ENCODE data around the gene EXOC3. TPM values are rescaled to one million over a fixed set of nuclear protein-coding genes. Genes with fewer than 3 reads are reported as not detected.
"Not testable (repeated sequence)": the region's sequence is repeated elsewhere in the genome, so short reads cannot be mapped to it uniquely, and the experiment has no call there.

EXOC3 gene
- polyA plus RNA-seq, 3 donors = 32.4 to 40.8 (median 32.5) TPM

GRCh38 chr5:463301-463700 lies 20.3 kb downstream of the EXOC3 start:
- WGBS, 3 donors = 78 to 83% (median 82%) methylated on average over 7 of the region's 7 CpGs
- H3K27ac ChIP-seq (ENCODE audit: low read depth, low read length) = no peak overlapping the region

GRCh38 chr5:463952-464351 lies 21.0 kb downstream of the EXOC3 start:
- H3K27ac ChIP-seq (ENCODE audit: low read depth, low read length) = no peak overlapping the region
- 56 to 74% (median 73%) methylated on average over 18 of the region's 18 CpGs for WGBS, 3 donors

DNA sequence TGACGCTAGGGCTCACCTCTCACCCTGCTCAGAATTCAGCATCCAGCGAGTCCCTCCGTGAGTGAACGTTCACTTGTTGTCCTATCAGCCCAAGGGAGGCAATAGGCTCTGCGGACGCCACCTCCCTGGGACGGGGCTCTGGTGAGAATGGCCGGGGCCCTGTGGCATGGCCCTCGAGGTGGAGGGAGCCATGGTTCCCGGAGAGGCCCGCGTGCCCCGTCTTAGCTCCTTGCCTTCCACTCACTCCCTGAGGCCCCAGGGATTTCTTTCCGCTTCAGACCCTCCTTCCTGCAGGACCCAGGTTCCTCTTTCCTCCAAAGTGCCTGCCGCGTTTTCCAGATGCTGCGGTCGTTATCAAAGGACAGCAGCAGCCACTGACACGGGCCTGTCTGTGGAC lies 21.5 kb downstream of the EXOC3 start:
- no peak overlapping the region for H3K27ac ChIP-seq (ENCODE audit: low read depth, low read length)
- 90 to 94% (median 93%) methylated on average over 19 of the region's 19 CpGs for WGBS, 3 donors

- no peak overlapping the region for H3K27ac ChIP-seq (ENCODE audit: low read depth, low read length)
- 94 to 95% (median 95%) methylated on average over 61 to 63 of the region's 63 CpGs for WGBS, 3 donors
Observed at GRCh38 chr5:464843-465590, 22.0 kb downstream of the EXOC3 start.

DNA sequence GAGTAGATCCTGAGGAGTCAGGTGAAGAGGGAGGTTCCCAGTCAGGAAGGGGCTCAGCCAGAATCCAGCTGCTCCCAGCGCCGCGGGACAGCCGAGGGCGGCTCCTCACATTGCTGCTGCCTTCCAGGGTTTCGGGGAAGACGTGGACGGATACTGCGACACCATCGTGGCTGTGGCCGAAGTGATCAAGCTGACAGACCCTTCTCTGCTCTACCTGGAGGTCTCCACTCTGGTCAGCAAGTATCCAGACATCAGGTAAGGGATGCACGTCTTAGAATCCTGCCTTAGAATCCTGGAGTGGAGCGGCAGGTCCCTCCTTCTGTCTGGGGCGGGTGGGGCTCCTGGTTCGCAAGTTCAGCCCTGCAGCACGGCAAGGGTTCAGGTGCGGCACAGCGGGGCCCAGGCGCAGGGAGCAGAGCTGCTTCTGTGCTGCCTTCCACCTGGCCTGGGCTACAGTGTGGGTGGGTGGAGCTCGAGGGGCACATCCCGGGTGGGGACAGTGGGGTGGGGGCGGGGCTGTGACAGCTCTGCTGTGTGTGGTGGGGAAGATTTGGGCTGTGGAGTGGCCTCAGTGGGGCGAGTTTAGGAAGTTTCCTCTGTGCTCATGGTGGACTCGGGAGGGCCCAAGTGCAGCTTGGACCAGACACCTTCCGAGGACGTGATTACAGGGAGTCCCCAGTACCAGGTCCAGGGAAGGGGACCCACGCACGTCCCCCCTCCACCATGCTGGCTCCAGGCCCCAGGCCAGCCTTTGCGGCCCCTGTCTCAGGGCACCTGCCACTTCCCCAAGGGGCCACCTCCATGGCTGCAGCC lies 22.8 kb downstream of the EXOC3 start:
- 85 to 92% (median 88%) methylated on average over 28 to 29 of the region's 29 CpGs for WGBS, 3 donors
- H3K27ac ChIP-seq (ENCODE audit: low read depth, low read length) = no peak overlapping the region

- no peak overlapping the region for H3K27ac ChIP-seq (ENCODE audit: low read depth, low read length)
- 92 to 95% (median 94%) methylated on average over 30 of the region's 30 CpGs for WGBS, 3 donors
Observed at GRCh38 chr5:466661-467310, 23.8 kb downstream of the EXOC3 start.

DNA sequence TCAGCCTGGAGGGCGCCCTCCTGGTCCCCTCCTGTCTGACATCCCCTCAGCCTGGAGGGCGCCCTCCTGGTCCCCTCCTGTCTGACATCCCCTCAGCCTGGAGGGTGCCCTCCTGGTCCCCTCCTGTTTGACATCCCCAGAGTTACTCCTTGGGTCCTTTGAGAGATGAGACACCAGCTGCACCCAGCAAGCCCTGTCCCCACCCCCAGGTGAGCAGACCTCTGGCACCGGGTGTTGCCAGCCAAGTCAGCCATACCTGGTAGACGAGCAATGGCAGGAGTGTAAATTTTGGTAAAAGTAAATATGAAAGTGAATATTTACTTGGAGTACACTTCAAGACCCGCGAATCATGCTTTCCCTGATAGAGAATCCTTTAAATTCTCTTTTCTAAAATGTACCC lies 25.4 kb downstream of the EXOC3 start:
- 94 to 95% (median 95%) methylated on average over 5 of the region's 6 CpGs for WGBS, 3 donors
- H3K27ac ChIP-seq (ENCODE audit: low read depth, low read length) = no peak overlapping the region

GRCh38 chr5:469752-470483 lies 26.9 kb downstream of the EXOC3 start:
- no peak overlapping the region for H3K27ac ChIP-seq (ENCODE audit: low read depth, low read length)
- WGBS, 3 donors = 89 to 91% (median 91%) methylated on average over 19 of the region's 19 CpGs

DNA sequence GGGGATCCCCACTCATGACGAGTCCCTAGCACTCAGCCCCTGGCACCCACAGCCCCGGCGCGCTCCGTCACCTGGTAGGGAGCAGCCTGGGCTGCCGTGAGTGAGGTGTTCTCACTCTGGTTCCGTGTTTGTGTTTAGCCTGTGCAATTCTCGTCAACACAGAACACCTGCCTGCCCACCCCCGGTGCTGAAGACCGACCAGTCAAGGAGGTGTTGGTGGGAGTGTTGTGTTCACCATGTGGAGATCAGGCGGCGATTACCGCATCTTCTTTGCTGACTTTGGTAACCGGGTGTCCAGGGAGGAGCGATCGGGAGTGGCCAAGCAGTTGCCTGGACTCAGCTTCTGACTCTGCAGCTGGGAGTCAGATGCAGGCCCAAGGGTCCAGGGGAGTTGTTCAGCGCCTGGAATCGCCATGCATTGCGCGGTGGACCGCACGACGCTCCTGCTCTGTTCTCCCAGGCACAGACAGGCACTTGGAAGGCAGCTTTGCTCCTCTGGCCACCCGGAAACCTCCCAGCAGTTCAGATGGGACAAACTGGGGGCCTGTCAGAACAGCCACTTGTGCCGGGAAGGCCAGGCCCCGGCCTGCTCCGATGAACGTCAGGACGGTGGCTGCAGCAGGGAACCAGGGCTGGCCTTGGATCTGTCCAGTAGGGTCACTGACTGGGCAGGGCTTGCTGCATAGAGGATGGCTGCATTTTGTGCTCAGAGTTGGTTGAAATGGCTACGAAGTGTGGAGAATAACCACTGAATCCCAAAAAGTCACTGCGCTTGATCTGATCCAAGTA lies 28.2 kb downstream of the EXOC3 start:
- WGBS, 3 donors = 85 to 91% (median 87%) methylated on average over 31 of the region's 31 CpGs

GRCh38 chr5:471750-472058 lies 28.7 kb downstream of the EXOC3 start:
- 71 to 79% (median 74%) methylated on average over 6 of the region's 6 CpGs for WGBS, 3 donors
- no peak overlapping the region for H3K27ac ChIP-seq (ENCODE audit: low read depth, low read length)

More for the DNA sequence above, 28.2 kb downstream of the EXOC3 start:
- no peak overlapping the region for H3K27ac ChIP-seq (ENCODE audit: low read depth, low read length)

DNA sequence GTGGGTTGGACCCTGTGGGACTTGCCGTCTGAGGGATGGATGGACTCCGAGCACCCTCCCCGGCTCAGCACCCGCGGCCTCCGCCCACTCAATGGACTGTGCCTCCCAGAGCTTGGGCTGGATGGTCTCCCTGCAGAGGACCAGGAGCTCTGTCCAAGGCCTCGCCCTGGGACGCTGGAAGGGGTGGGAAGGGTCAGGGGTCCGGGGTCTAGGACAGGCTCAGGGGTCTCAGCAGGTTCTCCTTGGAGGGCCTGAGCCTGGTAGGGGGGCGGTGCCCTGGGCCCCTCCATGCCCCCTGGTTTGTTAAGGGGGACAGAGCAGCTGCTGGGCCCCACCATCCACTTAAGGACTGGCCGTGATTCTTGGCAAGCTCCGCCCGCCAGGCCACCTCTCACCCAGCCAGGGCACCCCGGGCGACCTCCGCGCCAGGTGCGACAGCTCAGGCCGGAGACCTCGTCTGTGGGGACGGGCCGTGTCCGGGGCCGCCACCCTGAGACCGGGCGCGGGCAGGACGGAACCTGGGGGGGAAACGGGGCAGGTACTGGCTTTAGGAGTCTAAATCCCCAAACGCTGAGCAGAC lies 29.2 kb downstream of the EXOC3 start:
- WGBS, 3 donors = 10 to 18% (median 12%) methylated on average over 28 to 30 of the region's 30 CpGs
- H3K27ac ChIP-seq (ENCODE audit: low read depth, low read length) = no peak overlapping the region

DNA sequence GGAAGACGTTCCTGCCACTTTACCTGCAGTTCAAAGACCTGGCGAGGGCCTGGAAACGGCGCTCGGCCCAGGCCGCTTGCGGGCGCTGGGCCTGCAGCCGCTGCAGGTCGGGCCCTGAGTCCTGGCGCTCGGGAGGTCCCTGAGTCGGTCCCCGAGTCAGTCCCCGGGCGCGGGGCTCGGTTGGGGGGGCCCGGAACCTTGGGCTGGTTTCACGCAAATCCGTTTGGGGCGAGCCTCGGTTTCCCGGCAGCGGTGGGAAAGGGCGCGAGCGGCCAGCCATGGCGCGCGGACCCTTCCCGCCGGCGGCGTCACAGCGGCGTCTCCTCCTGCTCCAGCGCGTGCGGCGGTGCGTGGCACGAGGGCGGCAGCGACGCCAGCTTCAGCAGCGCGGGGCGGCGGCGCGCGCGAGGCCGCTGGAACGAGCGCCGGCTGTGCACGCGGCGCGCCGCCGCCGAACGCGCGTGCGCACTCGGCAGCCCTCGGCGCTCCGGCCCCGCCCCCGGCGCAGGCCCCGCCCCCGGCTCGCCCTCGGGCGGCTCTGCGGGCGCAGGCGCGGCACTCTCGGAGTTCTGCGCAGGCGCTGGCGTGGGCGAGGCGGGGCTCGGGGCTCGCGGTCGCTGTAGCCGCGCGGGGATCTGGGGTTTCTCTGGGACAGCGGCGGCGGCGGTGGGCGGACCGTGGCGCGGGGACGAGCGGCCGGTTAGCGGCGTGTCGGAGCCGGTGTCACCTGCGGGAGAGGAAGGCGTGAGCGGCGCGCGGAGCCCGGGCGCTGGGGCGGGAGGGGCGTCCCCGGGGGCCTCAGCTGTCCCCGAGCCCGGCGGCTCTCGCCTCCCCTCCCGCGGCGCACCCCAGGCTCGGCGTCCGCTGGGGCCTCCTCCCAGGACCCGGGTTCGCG lies 29.9 kb downstream of the EXOC3 start:
- WGBS, 3 donors = 0 to 1% (median 1%) methylated on average over 87 to 137 of the region's 137 CpGs
- no peak overlapping the region for H3K27ac ChIP-seq (ENCODE audit: low read depth, low read length)

- no peak overlapping the region for H3K27ac ChIP-seq (ENCODE audit: low read depth, low read length)
- WGBS, 3 donors = 0 to 1% (median 0%) methylated on average over 34 to 44 of the region's 44 CpGs
Observed at GRCh38 chr5:473551-474192, 30.7 kb downstream of the EXOC3 start.

- WGBS, 3 donors = 0 to 2% (median 1%) methylated on average over 7 to 13 of the region's 50 CpGs
Observed at GRCh38 chr5:474232-474839, 31.4 kb downstream of the EXOC3 start.

DNA sequence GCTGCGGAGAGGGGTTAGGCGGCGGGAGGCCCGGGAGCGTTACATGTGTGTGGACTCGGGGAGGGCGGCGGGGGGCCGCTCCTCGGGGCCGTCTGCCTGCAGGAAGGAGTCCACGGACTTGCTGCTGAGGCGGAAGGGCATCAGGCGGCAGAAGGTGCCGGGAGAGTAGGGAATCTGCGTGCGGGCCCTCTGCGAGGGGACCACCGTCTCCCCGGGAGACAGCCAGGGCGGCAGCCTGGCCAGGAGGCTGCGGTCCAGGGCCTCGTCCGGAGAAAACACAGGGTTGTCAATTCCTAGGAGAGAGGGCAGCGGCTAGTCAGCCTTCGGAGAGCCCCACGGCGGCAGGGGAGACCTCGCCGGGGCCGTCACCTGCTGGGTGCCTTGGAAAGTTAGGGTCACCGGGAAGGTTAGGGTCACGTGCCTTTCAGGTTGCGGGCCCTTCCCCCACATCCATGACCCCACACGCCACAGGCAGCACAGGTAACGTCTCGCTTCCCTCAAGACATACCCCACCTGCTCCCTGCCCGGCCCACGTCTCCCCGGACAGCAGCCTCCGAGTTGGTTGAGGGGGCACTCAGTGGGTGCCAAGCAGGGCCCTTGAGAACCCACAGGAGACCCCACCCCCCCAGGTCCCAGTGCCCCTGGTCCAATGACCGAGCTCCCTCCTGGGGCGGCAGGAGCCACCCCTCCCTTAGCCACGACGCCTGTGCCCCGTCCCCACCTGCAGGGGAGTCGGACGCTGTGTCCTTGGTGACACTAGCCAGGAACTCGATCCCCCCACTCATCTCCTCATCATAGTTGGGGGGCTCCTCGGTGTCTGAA lies 32.1 kb downstream of the EXOC3 start:
- 17 to 21% (median 20%) methylated on average over 38 to 50 of the region's 50 CpGs for WGBS, 3 donors
- H3K27ac ChIP-seq (ENCODE audit: low read depth, low read length) = no peak overlapping the region

More at GRCh38 chr5:474232-474839, 31.4 kb downstream of the EXOC3 start:
- H3K27ac ChIP-seq (ENCODE audit: low read depth, low read length) = not testable (repeated sequence)
